H1 (cell line): ENCODE measurements around the gene PARP4.

ENCODE experiments used
- EP300 ChIP-seq, 2 experiments: IDR thresholded peaks; 1 replicate in 1 of 2; 2 replicates in 1 of 2; pipeline ENCODE4 v1.6.1; 2011 to 2012; ENCODE audit warnings: low read depth in 2 of 2, low read length in 2 of 2, mild to moderate bottlenecking in 2 of 2, borderline replicate concordance in 1 of 2, inconsistent platforms in 1 of 2, moderate library complexity in 1 of 2
- EZH2 ChIP-seq: fragments of 200-600 bp; sonication (generic); IDR thresholded peaks from 2 replicates; pipeline ENCODE4 v1.7.1; 2012; ENCODE audit warnings: low read depth, mild to moderate bottlenecking, moderate library complexity, low read length, inconsistent platforms; ENCODE audit not compliant: severe bottlenecking
- PHF8 ChIP-seq: fragments of 200-600 bp; sonication (generic); conservative IDR thresholded peaks from 2 replicates; pipeline ENCODE4 v1.7.1; 2012; ENCODE audit warnings: low read depth, mild to moderate bottlenecking, inconsistent platforms, low read length, moderate library complexity
- POLR2A ChIP-seq, 2 experiments: IDR thresholded peaks; 1 replicate in 1 of 2; 2 replicates in 1 of 2; pipeline ENCODE4 v1.6.1; 2011; ENCODE audit warnings: low read depth in 2 of 2, low read length in 2 of 2, mild to moderate bottlenecking in 2 of 2; ENCODE audit errors: control extremely low read depth in 1 of 2
- RAD21 ChIP-seq, 2 experiments: IDR thresholded peaks in 1 of 2; conservative IDR thresholded peaks in 1 of 2; 2 replicates each; pipeline ENCODE4 v1.6.1; 2011; ENCODE audit warnings: low read depth in 2 of 2, low read length in 2 of 2, improper control_type of control experiment in 1 of 2, inconsistent platforms in 1 of 2, mild to moderate bottlenecking in 1 of 2, moderate library complexity in 1 of 2
- SIN3A ChIP-seq, 2 experiments: IDR thresholded peaks in 1 of 2; conservative IDR thresholded peaks in 1 of 2; 2 replicates each; pipeline ENCODE4 v1.6.1; 2011 to 2012; ENCODE audit warnings: low read length in 2 of 2, improper control_type of control experiment in 1 of 2, low read depth in 1 of 2, mild to moderate bottlenecking in 1 of 2
- TCF12 ChIP-seq: IDR thresholded peaks from 2 replicates; pipeline ENCODE4 v1.6.1; 2011; ENCODE audit warnings: low read depth, mild to moderate bottlenecking, low read length
- TF ChIP-seq, protein P1 (sequence below), 3 experiments: IDR thresholded peaks; 1 replicate in 2 of 3; 2 replicates in 1 of 3; pipeline versions ENCODE4 v1.5.1 to v1.6.1; 2011; ENCODE audit warnings: low read length in 3 of 3, mild to moderate bottlenecking in 3 of 3, inconsistent platforms in 2 of 3, low read depth in 1 of 3, moderate library complexity in 1 of 3; ENCODE audit not compliant: insufficient read depth in 1 of 3; ENCODE audit errors: control extremely low read depth in 1 of 3
- TF ChIP-seq, protein P2 (sequence below): IDR thresholded peaks from 2 replicates; pipeline ENCODE4 v1.6.1; 2012; ENCODE audit warnings: low read length, inconsistent platforms

DNA sequence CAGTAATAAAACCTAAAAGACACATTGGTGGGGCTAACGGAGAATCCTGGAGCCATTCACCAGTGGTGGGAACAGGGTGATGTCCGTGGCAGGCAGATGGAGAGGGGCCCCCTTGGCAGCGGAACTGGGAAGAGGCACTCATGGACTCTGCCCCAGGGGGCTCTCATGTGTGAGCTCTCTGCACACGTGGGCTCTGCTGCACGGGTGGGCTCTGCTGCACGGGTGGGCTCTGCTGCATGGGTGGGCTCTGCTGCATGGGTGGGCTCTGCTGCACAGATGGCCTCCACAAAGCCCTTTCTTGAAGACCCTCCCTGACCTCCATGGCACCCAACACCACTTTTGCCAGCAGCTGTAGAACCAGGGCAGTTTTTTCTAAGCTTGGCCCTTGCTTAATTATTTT lies 52.3 kb downstream of the PARP4 start:
- TF ChIP-seq EZH2 (no peak), PHF8 (no peak), RAD21 (IDR thresholded peaks at IDR 0.05 in 1 of 2, conservative IDR thresholded peaks at IDR 0.05 in 1 of 2; ENCODE audit: low read depth in 2 of 2, low read length in 2 of 2) (no peak), POLR2A (IDR thresholded peaks at IDR 0.05; ENCODE audit: control extremely low read depth in 1 of 2, low read depth in 2 of 2, low read length in 2 of 2) (no peak), TCF12 (no peak), EP300 (IDR thresholded peaks at IDR 0.05; ENCODE audit: borderline replicate concordance in 1 of 2, low read depth in 2 of 2, low read length in 2 of 2) (no peak), SIN3A (conservative IDR thresholded peaks at IDR 0.05 in 1 of 2, IDR thresholded peaks at IDR 0.05 in 1 of 2; ENCODE audit: low read depth in 1 of 2, low read length in 2 of 2) (no peak)
- TF ChIP-seq, protein P1, sequence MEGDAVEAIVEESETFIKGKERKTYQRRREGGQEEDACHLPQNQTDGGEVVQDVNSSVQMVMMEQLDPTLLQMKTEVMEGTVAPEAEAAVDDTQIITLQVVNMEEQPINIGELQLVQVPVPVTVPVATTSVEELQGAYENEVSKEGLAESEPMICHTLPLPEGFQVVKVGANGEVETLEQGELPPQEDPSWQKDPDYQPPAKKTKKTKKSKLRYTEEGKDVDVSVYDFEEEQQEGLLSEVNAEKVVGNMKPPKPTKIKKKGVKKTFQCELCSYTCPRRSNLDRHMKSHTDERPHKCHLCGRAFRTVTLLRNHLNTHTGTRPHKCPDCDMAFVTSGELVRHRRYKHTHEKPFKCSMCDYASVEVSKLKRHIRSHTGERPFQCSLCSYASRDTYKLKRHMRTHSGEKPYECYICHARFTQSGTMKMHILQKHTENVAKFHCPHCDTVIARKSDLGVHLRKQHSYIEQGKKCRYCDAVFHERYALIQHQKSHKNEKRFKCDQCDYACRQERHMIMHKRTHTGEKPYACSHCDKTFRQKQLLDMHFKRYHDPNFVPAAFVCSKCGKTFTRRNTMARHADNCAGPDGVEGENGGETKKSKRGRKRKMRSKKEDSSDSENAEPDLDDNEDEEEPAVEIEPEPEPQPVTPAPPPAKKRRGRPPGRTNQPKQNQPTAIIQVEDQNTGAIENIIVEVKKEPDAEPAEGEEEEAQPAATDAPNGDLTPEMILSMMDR (IDR thresholded peaks at IDR 0.05; ENCODE audit: control extremely low read depth in 1 of 3, insufficient read depth in 1 of 3, low read depth in 1 of 3, low read length in 3 of 3), result no peak
- TF ChIP-seq, protein P2, sequence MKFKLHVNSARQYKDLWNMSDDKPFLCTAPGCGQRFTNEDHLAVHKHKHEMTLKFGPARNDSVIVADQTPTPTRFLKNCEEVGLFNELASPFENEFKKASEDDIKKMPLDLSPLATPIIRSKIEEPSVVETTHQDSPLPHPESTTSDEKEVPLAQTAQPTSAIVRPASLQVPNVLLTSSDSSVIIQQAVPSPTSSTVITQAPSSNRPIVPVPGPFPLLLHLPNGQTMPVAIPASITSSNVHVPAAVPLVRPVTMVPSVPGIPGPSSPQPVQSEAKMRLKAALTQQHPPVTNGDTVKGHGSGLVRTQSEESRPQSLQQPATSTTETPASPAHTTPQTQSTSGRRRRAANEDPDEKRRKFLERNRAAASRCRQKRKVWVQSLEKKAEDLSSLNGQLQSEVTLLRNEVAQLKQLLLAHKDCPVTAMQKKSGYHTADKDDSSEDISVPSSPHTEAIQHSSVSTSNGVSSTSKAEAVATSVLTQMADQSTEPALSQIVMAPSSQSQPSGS, result no peak
